Prostate gland (tissue), 2 donors: ENCODE data around the gene TAF4B.
"Not testable (repeated sequence)": the region's sequence is repeated elsewhere in the genome, so short reads cannot be mapped to it uniquely, and the experiment has no call there.

ENCODE experiments used
- CTCF ChIP-seq, 4 experiments: fragments of 200-600 bp in 2 of 4; fragments of 450-650 bp in 2 of 4; sonication (generic) in 2 of 4; IDR thresholded peaks; 1 replicate in 3 of 4; 2 replicates in 1 of 4; pipeline ENCODE4 v1.5.1; 2016 to 2019; ENCODE audit warnings: antibody characterized with exemption in 4 of 4, mild to moderate bottlenecking in 2 of 4, moderate library complexity in 2 of 4
- POLR2A ChIP-seq: fragments of 450-650 bp; IDR thresholded peaks from one replicate; pipeline ENCODE4 v1.6.1; 2016; ENCODE audit warnings: antibody characterized with exemption, mild to moderate bottlenecking
- POLR2AphosphoS5 ChIP-seq: sonication (generic); formaldehyde crosslinking; IDR thresholded peaks from one replicate; pipeline ENCODE4 v1.6.1; 2017; ENCODE audit warnings: antibody characterized with exemption

GRCh38 chr18:26237363-26237762 is 11.1 kb downstream of the TAF4B start:
- not testable (repeated sequence) for TF ChIP-seq POLR2A; CTCF (IDR thresholded peaks at IDR 0.05); POLR2AphosphoS5
